ENCODE measurements around the gene FABP1. TPM values are rescaled to one million over a fixed set of nuclear protein-coding genes. Genes with fewer than 3 reads are reported as not detected.

FABP1 gene
- total RNA-seq, 1 experiment from 2014 or later, result not detected

GRCh38 chr2:88125344-88125923 lies 2.4 kb downstream of the FABP1 start:
- Histone ChIP-seq H3K9ac (ENCODE audit: low read length) (no peak overlapping the region), H3K4me1 (ENCODE audit: insufficient read depth, low read length) (no peaks in the 10 kb centered on the region), H3K9me3 (ENCODE audit: low read length) (no peaks in the 10 kb centered on the region), H2AFZ (ENCODE audit: low read length) (no peak overlapping the region), H3K4me2 (ENCODE audit: low read length) (no peak overlapping the region), H3K27ac (ENCODE audit: low read length) (no peak overlapping the region), H3K9me2 (replicated peaks; ENCODE audit: low read length) (no peaks in the 10 kb centered on the region), H3F3A (ENCODE audit: low read length, unreplicated experiment) (no peaks in the 10 kb centered on the region), H3K4me3 (ENCODE audit: low read length) (no peak overlapping the region), H3K27me3 (ENCODE audit: low read length) (peaks cover 65% of the 10 kb centered on the region), H4K20me1 (ENCODE audit: low read length) (no peaks in the 10 kb centered on the region), H3K36me3 (ENCODE audit: low read depth, low read length) (no peaks in the 10 kb centered on the region), H3K79me2 (ENCODE audit: low read length) (no peaks in the 10 kb centered on the region)
- CTCF ChIA-PET, result no interaction called here
- POLR2A ChIA-PET (ENCODE audit: unreplicated experiment), result no interaction called here
- no peak for TF ChIP-seq EZH2 (IDR thresholded peaks at IDR 0.05; ENCODE audit: low read length, unreplicated experiment)
- BruUV-seq (replicated peaks), result no TSS peak
- intact Hi-C loops (cut with micrococcal nuclease), result no loop called here
- ATAC-seq (no peak), DNase-seq (no peak)

GRCh38 chr2:88123975-88124917 lies 3.6 kb downstream of the FABP1 start:
- ATAC-seq (no peak), DNase-seq (no peak)
- no peaks in the 10 kb centered on the region for H3K9me2 ChIP-seq (replicated peaks; ENCODE audit: low read length)
- no peak overlapping the region for H3K4me2 ChIP-seq (ENCODE audit: low read length)
- H3K9ac ChIP-seq (ENCODE audit: low read length), result no peak overlapping the region
- CTCF ChIA-PET, result no interaction called here
- no peak for TF ChIP-seq EZH2phosphoT487 (IDR thresholded peaks at IDR 0.05; ENCODE audit: borderline replicate concordance, low read length)
- peaks cover 66% of the 10 kb centered on the region for H3K27me3 ChIP-seq (ENCODE audit: low read length)
- intact Hi-C loops (cut with micrococcal nuclease), result no loop called here
- H4K20me1 ChIP-seq (ENCODE audit: low read length), result no peaks in the 10 kb centered on the region
- H3K4me1 ChIP-seq (ENCODE audit: insufficient read depth, low read length), result no peaks in the 10 kb centered on the region
- no peaks in the 10 kb centered on the region for H3K79me2 ChIP-seq (ENCODE audit: low read length)
- no peaks in the 10 kb centered on the region for H3F3A ChIP-seq (ENCODE audit: low read length, unreplicated experiment)
- H3K4me3 ChIP-seq (ENCODE audit: low read length), result no peak overlapping the region
- BruUV-seq (replicated peaks), result no TSS peak
- no peak overlapping the region for H2AFZ ChIP-seq (ENCODE audit: low read length)
- POLR2A ChIA-PET (ENCODE audit: unreplicated experiment), result no interaction called here
- H3K9me3 ChIP-seq (ENCODE audit: low read length), result no peaks in the 10 kb centered on the region
- no peaks in the 10 kb centered on the region for H3K36me3 ChIP-seq (ENCODE audit: low read depth, low read length)
- H3K27ac ChIP-seq (ENCODE audit: low read length), result no peak overlapping the region

GRCh38 chr2:88123164-88123974 lies 4.5 kb downstream of the FABP1 start:
- Histone ChIP-seq H2AFZ (ENCODE audit: low read length) (no peak overlapping the region), H3F3A (ENCODE audit: low read length, unreplicated experiment) (no peaks in the 10 kb centered on the region), H3K9ac (ENCODE audit: low read length) (no peak overlapping the region), H3K4me1 (ENCODE audit: insufficient read depth, low read length) (no peaks in the 10 kb centered on the region), H4K20me1 (ENCODE audit: low read length) (no peaks in the 10 kb centered on the region), H3K4me3 (ENCODE audit: low read length) (no peak overlapping the region), H3K4me2 (ENCODE audit: low read length) (no peak overlapping the region), H3K9me3 (ENCODE audit: low read length) (no peaks in the 10 kb centered on the region), H3K27me3 (ENCODE audit: low read length) (peaks cover 75% of the 10 kb centered on the region), H3K9me2 (replicated peaks; ENCODE audit: low read length) (no peaks in the 10 kb centered on the region), H3K27ac (ENCODE audit: low read length) (no peak overlapping the region), H3K79me2 (ENCODE audit: low read length) (no peaks in the 10 kb centered on the region), H3K36me3 (ENCODE audit: low read depth, low read length) (no peaks in the 10 kb centered on the region)
- ChIA-PET POLR2A (ENCODE audit: unreplicated experiment) (no interaction called here), CTCF (no interaction called here)
- TF ChIP-seq EZH2phosphoT487 (IDR thresholded peaks at IDR 0.05; ENCODE audit: borderline replicate concordance, low read length) (no peak), CTCF (conservative IDR thresholded peaks at IDR 0.05; ENCODE audit: low read depth, low read length) (no peak), EZH2 (IDR thresholded peaks at IDR 0.05; ENCODE audit: low read length, unreplicated experiment) (no peak)
- ATAC-seq (no peak), DNase-seq (no peak)
- intact Hi-C loops (cut with micrococcal nuclease), result no loop called here
- BruUV-seq (replicated peaks), result no TSS peak
